GM18505 (cell line): ENCODE measurements around the gene KRTAP9-1.

Source experiments
- ATAC-seq: cut with Tn5 transposase; IDR thresholded peaks from one replicate; pipeline ENCODE4 v1.9.1; 2021; ENCODE audit not compliant: unreplicated experiment
- POLR2A ChIP-seq: IDR thresholded peaks from 4 replicates; pipeline ENCODE4 v1.6.1; 2011; ENCODE audit warnings: borderline replicate concordance; ENCODE audit not compliant: insufficient read depth, insufficient read length; ENCODE audit errors: extremely low read depth

Gene KRTAP9-1

GRCh38 chr17:41163828-41164227, 25.9 kb upstream of the KRTAP9-1 start:
- ATAC-seq, result no peak
- no peak for TF ChIP-seq POLR2A

GRCh38 chr17:41167561-41167960, 22.1 kb upstream of the KRTAP9-1 start:
- no peak for TF ChIP-seq POLR2A
- ATAC-seq, result no peak

GRCh38 chr17:41168121-41168520, 21.6 kb upstream of the KRTAP9-1 start, which contains the start of gene KRTAP4-3:
Gene KRTAP4-3 (minus strand): TSS chr17:41168221. CDS start chr17:41168172, 49 bp downstream.
- no peak for ATAC-seq
- no peak for TF ChIP-seq POLR2A

GRCh38 chr17:41171886-41172285, 17.8 kb upstream of the KRTAP9-1 start:
- no peak for TF ChIP-seq POLR2A
- no peak for ATAC-seq

- TF ChIP-seq POLR2A, result no peak
- no peak for ATAC-seq
Observed at GRCh38 chr17:41176744-41177387, 12.8 kb upstream of the KRTAP9-1 start.

GRCh38 chr17:41177727-41178271, 11.9 kb upstream of the KRTAP9-1 start, which contains the start of gene KRTAP4-2:
Gene KRTAP4-2 (minus strand): TSS chr17:41178221. CDS start chr17:41178164, 57 bp downstream.
- ATAC-seq, result no peak
- TF ChIP-seq POLR2A, result no peak

- no peak for ATAC-seq
- no peak for TF ChIP-seq POLR2A
Observed at GRCh38 chr17:41178341-41178740, 11.3 kb upstream of the KRTAP9-1 start.

DNA sequence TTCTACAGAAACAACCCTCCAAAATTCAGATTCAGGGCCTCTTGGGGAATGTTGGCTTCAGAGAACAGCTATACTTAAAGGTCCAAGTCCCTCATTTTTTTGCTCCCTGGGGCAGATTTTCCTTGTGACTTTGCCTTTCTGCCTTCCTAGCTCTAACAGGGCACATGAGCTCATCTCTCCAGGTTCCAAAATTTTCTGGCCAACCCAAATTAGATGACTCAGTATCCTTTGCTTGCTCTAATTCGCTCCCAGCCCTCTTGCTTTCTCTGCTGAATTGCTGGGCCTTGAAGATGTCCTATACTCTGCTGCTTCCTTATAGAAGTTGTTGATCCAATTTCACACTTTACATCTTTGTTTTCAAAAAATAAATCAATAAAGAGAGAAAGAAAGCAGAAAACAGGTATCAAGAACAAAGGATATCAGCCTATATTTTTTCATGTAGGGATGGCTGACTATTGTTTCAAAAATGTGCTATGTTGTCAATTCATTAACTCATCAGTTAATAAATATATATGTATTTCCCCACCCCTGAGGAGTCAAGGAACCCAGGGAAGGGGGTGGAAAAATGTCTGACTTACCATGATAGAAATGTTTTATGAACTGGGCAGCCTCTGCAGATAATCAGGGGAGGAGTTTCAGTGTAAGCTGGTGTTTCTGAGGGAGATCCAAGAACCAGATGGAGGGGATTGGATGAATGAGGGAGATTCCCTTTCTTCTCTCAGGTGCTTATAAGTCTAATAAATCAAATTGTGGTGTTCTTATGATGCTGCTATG, 10.7 kb upstream of the KRTAP9-1 start:
- no peak for TF ChIP-seq POLR2A
- ATAC-seq, result no peak

DNA sequence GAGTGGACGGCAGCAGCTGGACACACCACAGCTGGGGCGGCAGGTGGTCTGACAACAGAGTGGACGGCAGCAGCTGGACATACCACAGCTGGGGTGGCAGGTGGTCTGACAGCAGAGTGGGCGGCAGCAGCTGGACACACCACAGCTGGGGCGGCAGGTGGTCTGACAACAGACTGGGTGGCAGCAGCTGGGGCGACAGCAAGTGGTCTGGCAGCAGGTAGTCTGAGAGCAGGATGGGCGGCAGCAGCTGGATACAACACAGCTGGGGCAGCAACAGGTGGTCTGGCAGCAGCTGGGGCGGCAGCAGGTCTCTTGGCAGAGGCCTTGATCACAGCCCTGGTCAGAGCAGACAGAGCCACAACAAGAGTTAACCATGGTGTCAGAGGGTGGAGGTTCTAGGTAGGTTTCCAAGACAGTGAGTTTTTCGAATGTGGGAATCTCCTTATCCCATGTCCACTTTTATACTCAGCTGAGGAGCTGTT, 5.2 kb upstream of the KRTAP9-1 start, which contains the start of gene KRTAP4-1:
Gene KRTAP4-1, minus strand, starts transcription at position 432 of the 482 bp plus-strand sequence. Its CDS starts 57 bp downstream, at position 375.
- ATAC-seq, result no peak
- no peak for TF ChIP-seq POLR2A

DNA sequence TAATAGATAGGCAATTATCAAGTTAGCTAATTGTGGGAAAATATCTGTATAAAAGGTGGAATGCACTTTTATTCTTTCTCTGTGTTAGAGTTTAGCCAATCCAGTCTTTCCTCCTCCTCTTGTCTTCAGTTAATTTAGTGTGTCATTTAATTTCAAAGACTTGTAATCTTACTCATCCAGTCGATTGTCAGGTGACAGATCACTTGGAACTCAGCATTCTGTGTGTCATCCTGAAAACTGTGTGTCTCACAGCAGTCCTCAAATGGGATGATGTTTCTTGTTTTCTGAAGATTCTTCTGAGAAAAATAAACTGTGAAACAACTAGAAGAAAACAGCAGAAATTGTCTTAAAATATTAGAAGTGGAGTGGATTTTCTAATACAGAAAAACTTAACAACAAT, 4.7 kb upstream of the KRTAP9-1 start:
- ATAC-seq, result no peak
- no peak for TF ChIP-seq POLR2A

DNA sequence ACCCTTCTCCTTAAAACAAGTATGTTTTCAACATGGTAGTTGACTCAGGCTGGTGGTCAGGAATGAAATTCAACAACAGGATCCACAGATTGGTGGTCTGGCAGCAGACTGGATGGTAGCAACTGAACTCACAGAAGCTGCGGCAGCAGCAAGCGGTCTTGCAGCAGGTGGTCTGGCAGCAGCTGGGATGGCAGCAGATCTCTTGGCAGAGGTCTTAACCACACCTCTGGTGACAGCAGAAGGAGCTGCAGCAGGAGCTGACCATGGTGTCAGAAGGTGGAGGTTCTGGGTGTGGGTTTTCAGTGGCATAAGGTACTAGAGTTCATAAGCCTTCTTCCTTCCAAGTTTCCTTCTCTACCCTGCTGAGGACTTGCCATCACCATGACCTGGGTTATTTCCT, 2.8 kb upstream of the KRTAP9-1 start:
- ATAC-seq, result no peak
- no peak for TF ChIP-seq POLR2A

DNA sequence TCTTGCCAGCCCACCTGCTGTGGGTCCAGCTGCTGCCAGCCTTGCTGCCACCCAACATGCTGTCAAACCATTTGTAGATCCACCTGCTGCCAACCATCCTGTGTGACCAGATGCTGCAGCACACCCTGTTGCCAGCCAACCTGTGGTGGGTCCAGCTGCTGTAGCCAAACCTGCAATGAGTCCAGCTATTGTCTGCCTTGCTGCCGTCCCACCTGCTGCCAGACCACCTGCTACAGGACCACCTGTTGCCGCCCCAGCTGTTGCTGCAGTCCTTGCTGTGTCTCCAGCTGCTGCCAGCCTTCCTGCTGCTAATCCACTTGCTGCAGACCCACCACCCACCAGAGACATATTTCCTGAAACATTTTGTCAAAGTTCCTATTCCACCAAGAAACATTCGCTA, 641 bp downstream of the KRTAP9-1 start:
- no peak for TF ChIP-seq POLR2A
- no peak for ATAC-seq

GRCh38 chr17:41196068-41196467, 6.4 kb downstream of the KRTAP9-1 start:
- ATAC-seq, result no peak
- TF ChIP-seq POLR2A, result no peak
